Measurements from ENCODE around the gene SNAPC2.
"Not testable (repeated sequence)": the region's sequence is repeated elsewhere in the genome, so short reads cannot be mapped to it uniquely, and the experiment has no call there.

Gene SNAPC2

GRCh38 chr19:7888145-7888825 is 31.9 kb upstream of the SNAPC2 start, which contains the start of gene LRRC8E:
Gene LRRC8E, plus strand, starts transcription at chr19:7888510. Its CDS starts 7,094 bp downstream, at chr19:7895604.
- DNase-seq (ENCODE audit: low read depth), result no peak

DNA sequence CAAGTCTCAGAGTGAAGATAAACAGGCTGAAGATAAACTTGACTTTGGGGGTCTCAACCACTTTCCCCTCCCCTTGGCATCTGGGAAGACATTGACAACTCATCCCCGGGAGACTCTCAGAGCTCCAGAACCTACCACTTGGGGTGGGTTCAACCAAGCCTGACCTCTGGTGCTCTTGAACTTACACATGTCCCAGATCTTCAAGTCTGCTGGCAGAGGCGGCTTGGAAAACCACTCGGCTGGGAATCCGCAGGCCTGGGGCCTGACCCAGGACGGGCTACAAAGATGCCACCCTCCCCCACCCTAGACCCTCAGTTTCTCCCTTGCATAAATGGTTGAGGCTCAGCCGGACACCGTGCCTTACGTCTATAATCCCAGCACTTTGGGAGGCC is 31.3 kb upstream of the SNAPC2 start:
- no peak for DNase-seq (ENCODE audit: low read depth)

GRCh38 chr19:7893362-7894101 is 26.6 kb upstream of the SNAPC2 start:
- DNase-seq (ENCODE audit: low read depth), result not testable (repeated sequence)

GRCh38 chr19:7894612-7895309 is 25.4 kb upstream of the SNAPC2 start:
- DNase-seq (ENCODE audit: low read depth), result no peak

DNA sequence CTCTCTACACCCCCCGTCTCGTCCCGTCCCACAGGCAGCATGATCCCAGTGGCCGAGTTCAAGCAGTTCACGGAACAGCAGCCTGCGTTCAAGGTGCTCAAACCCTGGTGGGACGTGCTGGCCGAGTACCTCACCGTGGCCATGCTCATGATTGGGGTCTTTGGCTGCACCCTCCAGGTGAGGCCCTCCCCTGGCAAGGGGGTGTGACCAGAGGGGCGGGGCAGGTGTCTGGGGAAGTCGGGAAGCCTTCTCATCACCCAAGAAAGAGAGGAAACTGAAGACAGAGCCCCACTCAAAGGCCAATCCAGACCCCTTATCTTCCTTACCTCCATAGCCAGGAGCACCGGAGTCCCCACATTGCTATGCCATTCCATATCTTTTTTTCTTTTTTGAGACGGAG is 24.6 kb upstream of the SNAPC2 start:
- DNase-seq (ENCODE audit: low read depth), result no peak

GRCh38 chr19:7897292-7897691 is 22.8 kb upstream of the SNAPC2 start:
- DNase-seq (ENCODE audit: low read depth), result no peak

- no peak for DNase-seq (ENCODE audit: low read depth)
Measured at GRCh38 chr19:7898967-7899366, 21.2 kb upstream of the SNAPC2 start.

GRCh38 chr19:7899751-7900378 is 20.3 kb upstream of the SNAPC2 start:
- no peak for DNase-seq (ENCODE audit: low read depth)

DNA sequence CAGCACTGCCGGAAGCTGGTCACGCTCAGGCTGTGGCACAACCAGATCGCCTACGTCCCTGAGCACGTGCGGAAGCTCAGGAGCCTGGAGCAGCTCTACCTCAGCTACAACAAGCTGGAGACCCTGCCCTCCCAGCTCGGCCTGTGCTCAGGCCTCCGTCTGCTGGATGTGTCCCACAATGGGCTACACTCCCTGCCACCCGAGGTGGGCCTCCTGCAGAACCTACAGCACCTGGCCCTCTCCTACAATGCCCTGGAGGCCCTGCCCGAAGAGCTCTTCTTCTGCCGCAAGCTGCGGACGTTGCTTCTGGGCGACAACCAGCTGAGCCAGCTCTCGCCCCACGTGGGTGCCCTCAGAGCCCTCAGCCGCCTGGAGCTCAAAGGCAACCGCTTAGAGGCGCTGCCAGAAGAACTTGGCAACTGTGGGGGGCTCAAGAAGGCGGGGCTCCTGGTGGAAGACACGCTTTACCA is 19.7 kb upstream of the SNAPC2 start:
- DNase-seq (ENCODE audit: low read depth), result no peak

- no peak for DNase-seq (ENCODE audit: low read depth)
Measured at GRCh38 chr19:7900931-7901330, 19.2 kb upstream of the SNAPC2 start.

GRCh38 chr19:7901337-7901736 is 18.8 kb upstream of the SNAPC2 start:
- no peak for DNase-seq (ENCODE audit: low read depth)

GRCh38 chr19:7902796-7903243 is 17.3 kb upstream of the SNAPC2 start:
- DNase-seq (ENCODE audit: low read depth), result no peak

DNA sequence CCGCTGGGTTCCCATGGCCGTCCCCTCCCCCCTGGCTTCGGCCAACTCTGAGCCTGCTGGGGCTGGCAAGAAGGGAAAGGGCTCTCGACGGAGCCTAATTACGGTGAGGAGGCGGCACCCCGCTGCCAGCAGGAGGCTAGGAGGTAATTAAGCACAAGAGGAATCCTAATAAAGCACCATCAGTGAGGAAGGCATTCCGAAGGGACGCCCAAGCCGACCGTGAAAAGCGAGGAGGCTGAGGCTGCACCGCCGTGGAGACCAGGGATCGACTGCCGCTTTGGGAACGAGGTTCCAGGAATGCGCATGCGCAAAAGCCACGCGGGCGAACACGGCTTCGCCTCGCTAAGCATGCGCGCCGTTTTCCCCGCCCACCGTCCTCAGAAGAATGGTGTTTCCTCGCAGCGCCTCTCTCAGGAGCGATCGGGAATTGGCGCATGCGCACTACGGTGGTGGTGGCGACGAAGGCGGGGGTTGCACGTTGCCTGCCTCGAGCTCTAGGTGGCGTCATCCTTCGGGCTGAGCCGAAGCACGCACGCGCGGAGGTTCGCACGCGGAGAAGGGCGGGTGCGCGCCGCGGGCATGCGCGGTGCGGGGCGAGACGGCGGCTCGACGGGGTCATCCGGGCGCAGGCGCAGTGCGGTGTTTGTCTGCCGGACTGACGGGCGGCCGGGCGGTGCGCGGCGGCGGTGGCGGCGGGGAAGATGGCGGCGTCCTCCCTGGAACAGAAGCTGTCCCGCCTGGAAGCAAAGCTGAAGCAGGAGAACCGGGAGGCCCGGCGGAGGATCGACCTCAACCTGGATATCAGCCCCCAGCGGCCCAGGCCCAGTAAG is 16.7 kb upstream of the SNAPC2 start, which contains the start of gene MAP2K7:
Gene MAP2K7, plus strand, starts transcription at position 634 of the 830 bp plus-strand sequence. Its CDS starts 68 bp downstream, at position 702.
- DNase-seq (ENCODE audit: low read depth), result peak; percentile 88

DNA sequence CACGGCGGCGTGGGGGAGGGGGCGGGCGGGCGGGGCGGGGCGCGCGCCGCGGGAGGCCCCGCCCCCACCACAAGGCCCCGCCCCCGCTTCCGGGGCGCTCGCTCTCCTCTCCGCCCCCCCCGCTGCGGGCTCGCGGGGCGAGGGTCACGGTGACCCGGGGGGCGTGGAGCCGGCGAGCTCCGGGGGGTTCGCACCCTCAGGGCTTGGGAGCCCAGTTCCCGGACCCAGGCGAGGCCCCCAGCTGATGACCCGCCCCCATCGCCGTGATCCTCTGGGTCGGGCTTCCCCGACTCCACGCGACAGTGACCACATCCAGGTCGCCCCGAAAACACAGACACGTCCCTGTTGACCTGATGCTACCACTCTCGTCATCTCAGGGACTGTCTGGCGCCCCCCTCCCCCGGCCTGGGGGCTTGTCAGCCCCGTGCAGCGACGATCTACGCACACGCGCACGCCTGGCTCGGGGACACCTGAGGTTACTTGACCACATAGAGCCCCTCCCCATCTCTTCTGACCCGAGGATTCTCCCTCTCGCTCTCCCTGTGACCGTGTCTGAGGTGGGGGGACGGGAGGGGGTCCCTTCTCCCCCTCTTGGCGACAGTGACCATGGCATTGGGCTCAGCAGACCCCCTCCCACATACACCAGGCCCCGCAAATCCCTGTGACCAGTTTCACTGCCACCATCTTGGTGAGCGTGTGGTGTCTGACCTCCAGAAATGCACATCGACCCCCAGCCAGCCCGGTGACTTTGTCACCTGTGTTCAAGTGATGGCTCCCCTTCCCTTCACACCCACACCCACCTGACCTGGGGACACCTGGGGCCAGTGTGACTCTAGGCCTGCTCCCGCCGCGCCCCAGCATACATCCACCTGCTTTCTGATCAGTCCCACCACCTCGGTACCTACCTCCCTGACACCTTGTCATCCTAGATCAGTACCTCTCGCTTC is 15.8 kb upstream of the SNAPC2 start:
- no peak for DNase-seq (ENCODE audit: low read depth)

- DNase-seq (ENCODE audit: low read depth), result no peak
Measured at GRCh38 chr19:7905268-7905667, 14.9 kb upstream of the SNAPC2 start.

GRCh38 chr19:7905859-7906258 is 14.3 kb upstream of the SNAPC2 start:
- DNase-seq (ENCODE audit: low read depth), result no peak

DNA sequence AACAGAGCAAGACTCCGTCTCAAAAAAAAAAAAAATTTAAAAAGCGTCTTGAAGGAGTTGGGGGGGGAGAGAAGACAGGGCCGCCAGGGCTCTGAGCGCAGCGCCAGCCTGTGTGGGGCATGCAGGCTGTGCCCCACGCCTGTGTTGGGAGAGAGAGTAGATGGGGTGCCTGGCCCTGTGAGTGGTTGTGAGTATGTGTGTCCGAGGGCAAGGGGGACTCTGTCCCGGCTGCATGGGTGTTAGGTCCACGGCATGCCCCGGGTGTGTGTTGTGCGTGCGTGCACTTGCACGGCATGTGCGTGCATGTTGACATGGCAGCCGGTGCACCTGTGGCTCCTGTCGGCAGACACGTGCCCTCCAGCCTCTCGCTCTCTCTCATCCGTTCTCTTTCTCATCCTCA is 13.0 kb upstream of the SNAPC2 start:
- DNase-seq (ENCODE audit: low read depth), result no peak

DNA sequence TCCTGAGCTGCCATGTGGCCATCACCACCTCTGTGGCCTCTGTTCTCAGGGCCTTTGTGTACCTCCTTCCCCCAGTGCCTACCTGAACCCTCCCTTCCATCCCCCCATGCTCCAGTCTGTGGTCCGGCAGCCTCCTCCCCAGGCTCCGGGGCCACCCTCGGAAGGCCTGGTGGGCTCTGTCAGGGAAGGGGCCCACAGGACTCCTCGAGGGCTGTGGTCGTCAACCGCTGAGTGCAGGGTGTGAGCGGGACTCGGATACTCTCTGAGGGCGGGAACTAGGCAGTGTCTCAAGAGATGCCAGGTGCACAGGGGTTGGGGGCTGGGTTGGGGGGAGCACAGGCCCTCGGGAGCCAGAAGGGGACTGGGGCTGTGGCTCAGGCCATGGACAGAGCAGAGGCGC is 12.6 kb upstream of the SNAPC2 start:
- DNase-seq (ENCODE audit: low read depth), result no peak

- DNase-seq (ENCODE audit: low read depth), result no peak
Measured at GRCh38 chr19:7908078-7908699, 11.9 kb upstream of the SNAPC2 start.
